Central memory CD8-positive, alpha-beta T cell (primary cell): Measurements from ENCODE around the gene SYNPO2.

ENCODE experiments used
- ATAC-seq: fragments of 150-1000 bp; cut with Tn5 transposase; replicated peaks from 2 replicates; pipeline ENCODE4 v1.10.0; 2022; ENCODE audit warnings: mild to moderate bottlenecking, moderate FRiP score, moderate number of reproducible peaks; ENCODE audit not compliant: poor library complexity, severe bottlenecking; ENCODE audit errors: extremely low read depth
- DNase-seq, 2 donors: peaks; one replicate each; pipeline ENCODE4 v3.0.0; 2021; ENCODE audit warnings: low spot score in 2 of 2
- H3K27ac Mint-ChIP-seq: one replicate; pipeline ENCODE4 v1.8.0; 2022; ENCODE audit warnings: low read depth, mild to moderate bottlenecking, moderate library complexity, mixed read lengths
- H3K27me3 Mint-ChIP-seq: one replicate; pipeline ENCODE4 v1.8.0; 2022; ENCODE audit warnings: mixed read lengths
- H3K36me3 Mint-ChIP-seq: one replicate; pipeline ENCODE4 v1.8.0; 2022; ENCODE audit warnings: mild to moderate bottlenecking, moderate library complexity, mixed read lengths; ENCODE audit not compliant: insufficient read depth
- H3K4me1 Mint-ChIP-seq: one replicate; pipeline ENCODE4 v1.8.0; 2022; ENCODE audit warnings: mixed read lengths
- H3K4me3 Mint-ChIP-seq: one replicate; pipeline ENCODE4 v1.8.0; 2022; ENCODE audit warnings: mild to moderate bottlenecking, moderate library complexity, mixed read lengths
- H3K9me3 Mint-ChIP-seq: one replicate; pipeline ENCODE4 v1.8.0; 2022; ENCODE audit warnings: mixed read lengths

The SYNPO2 gene

GRCh38 chr4:118898221-118898620 is 9.6 kb downstream of the SYNPO2 start:
- Mint-ChIP-seq H3K36me3 (peaks cover 2% of the 10 kb centered on the region), H3K4me1 (no peaks in the 10 kb centered on the region), H3K27me3 (peaks cover 28% of the 10 kb centered on the region), H3K9me3 (no peaks in the 10 kb centered on the region), H3K27ac (no peak overlapping the region), H3K4me3 (no peak overlapping the region)
- ATAC-seq = no peak
- DNase-seq = no peak

GRCh38 chr4:118898684-118899138 is 10.1 kb downstream of the SYNPO2 start:
- H3K36me3 Mint-ChIP-seq = peaks cover 2% of the 10 kb centered on the region
- no peak overlapping the region for H3K27ac Mint-ChIP-seq
- no peak overlapping the region for H3K4me3 Mint-ChIP-seq
- H3K9me3 Mint-ChIP-seq = no peaks in the 10 kb centered on the region
- DNase-seq = no peak
- no peaks in the 10 kb centered on the region for H3K4me1 Mint-ChIP-seq
- no peak for ATAC-seq
- H3K27me3 Mint-ChIP-seq = peaks cover 28% of the 10 kb centered on the region

GRCh38 chr4:118904418-118904817 is 15.8 kb downstream of the SYNPO2 start:
- Mint-ChIP-seq H3K4me3 (no peak overlapping the region), H3K36me3 (peaks cover 2% of the 10 kb centered on the region), H3K4me1 (no peaks in the 10 kb centered on the region), H3K27me3 (peaks cover 37% of the 10 kb centered on the region), H3K27ac (no peak overlapping the region), H3K9me3 (no peaks in the 10 kb centered on the region)
- ATAC-seq (no peak), DNase-seq (no peak)

GRCh38 chr4:118904935-118905334 is 16.3 kb downstream of the SYNPO2 start:
- Mint-ChIP-seq H3K4me3 (no peak overlapping the region), H3K27ac (no peak overlapping the region), H3K4me1 (no peaks in the 10 kb centered on the region), H3K36me3 (peaks cover 2% of the 10 kb centered on the region), H3K27me3 (peaks cover 42% of the 10 kb centered on the region), H3K9me3 (no peaks in the 10 kb centered on the region)
- ATAC-seq = no peak
- no peak for DNase-seq

DNA sequence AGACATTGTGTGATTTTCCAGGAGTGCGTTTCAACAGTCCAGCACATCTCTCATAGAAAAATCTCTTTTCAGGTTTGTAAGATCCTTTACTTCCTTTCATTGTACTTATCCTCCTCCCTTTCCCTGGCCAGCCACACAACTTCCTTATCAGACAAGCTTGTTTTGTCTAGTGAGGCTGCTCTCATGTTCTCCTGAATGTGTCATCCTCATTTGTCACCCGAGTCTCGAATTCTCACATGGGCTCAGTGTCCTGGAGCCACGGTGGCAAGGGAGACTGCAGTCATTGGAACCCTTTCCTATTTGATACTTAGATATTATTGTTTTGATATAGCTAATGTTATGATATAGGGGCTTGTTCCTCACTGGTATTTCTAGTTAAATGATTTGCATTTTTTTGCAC is 16.9 kb downstream of the SYNPO2 start:
- H3K4me1 Mint-ChIP-seq = no peaks in the 10 kb centered on the region
- ATAC-seq (no peak), DNase-seq (no peak)
- no peaks in the 10 kb centered on the region for H3K9me3 Mint-ChIP-seq
- no peak overlapping the region for H3K4me3 Mint-ChIP-seq
- peaks cover 49% of the 10 kb centered on the region for H3K27me3 Mint-ChIP-seq
- H3K36me3 Mint-ChIP-seq = peaks cover 2% of the 10 kb centered on the region
- H3K27ac Mint-ChIP-seq = no peak overlapping the region

DNA sequence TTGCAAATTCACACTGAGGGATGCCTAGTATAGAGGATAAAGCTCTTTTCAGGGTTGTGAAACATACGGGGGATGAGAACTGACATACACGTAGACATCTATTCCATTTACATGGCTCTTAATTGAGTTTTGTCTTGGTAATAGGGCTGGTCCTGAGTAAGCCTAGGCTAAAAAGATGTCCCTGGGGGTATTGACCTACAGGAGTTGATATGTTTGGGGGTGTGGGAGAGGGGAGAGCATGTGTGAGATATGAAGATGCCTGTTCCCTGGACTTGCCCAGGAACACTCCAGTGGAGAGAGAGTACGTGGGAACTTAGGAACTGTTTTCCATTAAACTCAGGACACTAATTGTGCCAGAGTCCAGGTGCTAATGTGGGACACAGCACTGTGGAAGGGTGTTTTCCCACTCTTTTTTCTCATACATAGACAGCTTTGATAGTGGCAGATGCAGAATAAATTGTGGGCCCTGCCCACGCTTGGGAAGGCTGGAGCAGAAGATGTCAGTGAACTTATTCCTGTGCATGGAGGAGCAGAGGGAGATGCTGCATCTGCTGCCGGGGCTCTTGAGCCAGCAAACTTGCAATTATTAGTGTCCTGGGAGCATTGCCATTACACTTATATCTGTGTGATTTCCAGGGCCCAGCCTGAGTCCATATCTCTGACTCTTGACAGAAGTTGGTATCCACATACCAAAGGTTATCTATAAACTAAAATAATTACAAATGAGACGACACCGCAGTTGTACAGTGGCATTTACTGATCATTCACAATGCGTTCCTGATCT is 20.7 kb downstream of the SYNPO2 start:
- Mint-ChIP-seq H3K36me3 (no peaks in the 10 kb centered on the region), H3K27ac (no peak overlapping the region), H3K9me3 (no peaks in the 10 kb centered on the region), H3K4me3 (no peak overlapping the region), H3K27me3 (peaks cover 54% of the 10 kb centered on the region), H3K4me1 (no peaks in the 10 kb centered on the region)
- DNase-seq (no peak), ATAC-seq (no peak)

- no peak for ATAC-seq
- H3K4me3 Mint-ChIP-seq = no peak overlapping the region
- DNase-seq = no peak
- no peaks in the 10 kb centered on the region for H3K9me3 Mint-ChIP-seq
- peaks cover 59% of the 10 kb centered on the region for H3K27me3 Mint-ChIP-seq
- H3K36me3 Mint-ChIP-seq = no peaks in the 10 kb centered on the region
- H3K4me1 Mint-ChIP-seq = no peaks in the 10 kb centered on the region
- no peak overlapping the region for H3K27ac Mint-ChIP-seq
Measured at GRCh38 chr4:118910221-118910620, 21.6 kb downstream of the SYNPO2 start.

GRCh38 chr4:118911238-118911703 is 22.6 kb downstream of the SYNPO2 start:
- DNase-seq = no peak
- ATAC-seq = no peak
- H3K27ac Mint-ChIP-seq = no peak overlapping the region

DNA sequence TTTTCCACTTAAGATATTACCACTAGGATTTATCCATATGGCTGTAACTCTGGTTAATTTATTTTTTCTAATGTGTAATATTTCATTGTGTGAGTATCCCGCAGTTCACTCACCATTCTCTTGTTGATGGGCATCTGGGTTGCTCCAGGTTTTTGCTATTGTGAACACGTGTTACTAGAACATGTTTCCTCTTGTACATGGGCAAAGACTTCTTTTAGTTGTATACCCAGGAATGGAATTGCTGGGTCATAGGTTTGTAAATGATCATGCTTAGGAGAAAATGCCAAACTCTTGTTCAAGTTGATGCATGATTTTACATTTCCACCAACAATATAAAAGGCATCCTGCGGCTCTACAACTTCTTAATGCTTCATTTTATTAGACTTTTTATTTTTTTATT is 26.8 kb downstream of the SYNPO2 start:
- Mint-ChIP-seq H3K27me3 (peaks cover 46% of the 10 kb centered on the region), H3K27ac (no peak overlapping the region), H3K4me3 (no peak overlapping the region), H3K36me3 (no peaks in the 10 kb centered on the region), H3K4me1 (no peaks in the 10 kb centered on the region), H3K9me3 (no peaks in the 10 kb centered on the region)
- DNase-seq = no peak
- ATAC-seq = no peak

More at GRCh38 chr4:118911238-118911703, 22.6 kb downstream of the SYNPO2 start:
- peaks cover 59% of the 10 kb centered on the region for H3K27me3 Mint-ChIP-seq
- no peaks in the 10 kb centered on the region for H3K9me3 Mint-ChIP-seq
- H3K4me3 Mint-ChIP-seq = no peak overlapping the region
- no peaks in the 10 kb centered on the region for H3K36me3 Mint-ChIP-seq
- H3K4me1 Mint-ChIP-seq = no peaks in the 10 kb centered on the region

DNA sequence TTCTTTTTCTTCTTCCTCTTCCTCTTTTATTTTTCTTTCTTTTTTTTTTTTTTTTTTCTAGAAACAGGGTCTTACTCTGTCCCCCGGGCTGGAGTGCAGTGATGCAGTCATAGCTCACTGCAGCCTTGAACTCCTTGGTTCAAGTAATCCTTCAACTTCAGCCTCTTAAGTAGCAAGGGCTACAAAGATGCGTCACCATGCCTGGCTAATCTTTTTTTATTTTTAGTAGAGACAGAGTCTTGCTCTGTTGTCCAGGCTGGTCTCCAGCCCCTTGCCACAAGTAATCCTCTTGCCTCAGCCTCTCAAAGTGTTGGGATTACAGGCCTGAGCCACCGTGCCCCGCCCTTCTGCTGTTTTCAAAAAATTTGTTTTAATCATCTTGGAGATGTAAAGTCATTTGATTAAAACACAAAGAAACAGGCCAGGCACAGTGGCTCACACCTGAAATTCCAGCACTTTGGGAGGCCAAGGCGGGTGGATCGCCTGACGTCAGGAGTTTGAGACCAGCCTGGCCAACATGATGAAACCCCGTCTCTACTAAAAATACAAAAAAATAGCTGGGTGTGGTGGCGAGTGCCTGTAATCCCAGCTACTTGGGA is 28.1 kb downstream of the SYNPO2 start:
- H3K4me1 Mint-ChIP-seq = no peaks in the 10 kb centered on the region
- peaks cover 46% of the 10 kb centered on the region for H3K27me3 Mint-ChIP-seq
- H3K36me3 Mint-ChIP-seq = no peaks in the 10 kb centered on the region
- ATAC-seq = no peak
- H3K27ac Mint-ChIP-seq = no peak overlapping the region
- DNase-seq = no peak
- no peaks in the 10 kb centered on the region for H3K9me3 Mint-ChIP-seq
- H3K4me3 Mint-ChIP-seq = no peak overlapping the region

GRCh38 chr4:118917582-118917981 is 28.9 kb downstream of the SYNPO2 start:
- Mint-ChIP-seq H3K9me3 (no peaks in the 10 kb centered on the region), H3K36me3 (no peaks in the 10 kb centered on the region), H3K27me3 (peaks cover 50% of the 10 kb centered on the region), H3K27ac (no peak overlapping the region), H3K4me1 (no peaks in the 10 kb centered on the region), H3K4me3 (no peak overlapping the region)
- ATAC-seq (no peak), DNase-seq (no peak)

DNA sequence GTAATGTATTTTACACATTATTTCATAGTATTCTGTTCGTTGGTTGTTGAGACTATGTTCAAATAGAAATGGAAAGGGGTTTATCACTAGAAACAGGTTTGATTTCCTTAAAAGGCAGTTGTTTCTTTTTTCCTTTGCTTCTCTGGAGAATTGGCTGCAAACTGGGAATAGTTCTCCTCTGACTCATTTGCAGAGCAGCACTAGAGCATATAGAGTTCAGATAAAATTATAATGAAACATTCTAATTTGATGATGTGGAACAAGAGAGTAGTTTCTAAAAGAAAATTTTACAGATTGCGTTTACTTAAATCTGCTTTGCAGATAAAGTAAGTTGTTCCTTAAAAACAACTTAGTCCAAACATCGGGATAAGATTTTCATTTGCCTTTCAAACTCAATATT is 29.7 kb downstream of the SYNPO2 start:
- Mint-ChIP-seq H3K4me1 (no peaks in the 10 kb centered on the region), H3K27me3 (peaks cover 43% of the 10 kb centered on the region), H3K4me3 (no peak overlapping the region), H3K27ac (no peak overlapping the region), H3K36me3 (no peaks in the 10 kb centered on the region), H3K9me3 (no peaks in the 10 kb centered on the region)
- ATAC-seq = no peak
- no peak for DNase-seq

DNA sequence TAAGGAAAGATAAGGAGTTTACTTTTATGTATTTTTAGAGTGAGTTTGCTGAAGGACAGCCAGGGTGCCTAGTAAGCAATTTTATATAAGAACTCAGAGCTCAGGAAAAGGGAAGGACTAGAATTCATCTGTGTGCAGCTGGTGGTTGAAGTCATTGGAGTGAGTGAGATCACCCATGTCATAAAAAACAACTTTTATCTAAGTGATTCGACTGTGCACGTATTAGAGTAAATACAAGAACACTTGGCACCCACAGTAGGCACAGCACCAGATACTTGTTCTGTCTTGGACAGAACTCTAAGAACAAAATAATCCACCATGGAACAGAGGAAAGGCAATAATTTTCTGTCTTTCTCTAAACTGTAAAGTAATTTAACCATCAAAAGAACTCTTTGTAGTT is 31.6 kb downstream of the SYNPO2 start:
- Mint-ChIP-seq H3K4me1 (no peaks in the 10 kb centered on the region), H3K36me3 (no peaks in the 10 kb centered on the region), H3K27me3 (peaks cover 33% of the 10 kb centered on the region), H3K4me3 (no peak overlapping the region), H3K27ac (no peak overlapping the region), H3K9me3 (no peaks in the 10 kb centered on the region)
- no peak for DNase-seq
- ATAC-seq = no peak
